Thoracic aorta (tissue), 2 donors: ENCODE data around the gene DZANK1. TPM values are rescaled to one million over a fixed set of nuclear protein-coding genes. Genes with fewer than 3 reads are reported as not detected.
"Not testable (repeated sequence)": the region's sequence is repeated elsewhere in the genome, so short reads cannot be mapped to it uniquely, and the experiment has no call there.

Experiments
- ATAC-seq: fragments of 150-250 bp; one replicate; pipeline ENCODE4 v1.8.0; 2017; ENCODE audit warnings: low read depth; ENCODE audit not compliant: insufficient number of reproducible peaks, low FRiP score
- DNase-seq: peaks from one replicate; pipeline ENCODE4 v3.0.0-alpha.2; 2020; ENCODE audit warnings: low spot score
- H3K27ac ChIP-seq, 2 donors: fragments of 200-600 bp; sonication (generic); 1 replicate in 1 of 2; 2 replicates in 1 of 2; pipeline ENCODE4 v1.5.1; 2016; ENCODE audit warnings: mild to moderate bottlenecking in 2 of 2, moderate library complexity in 2 of 2
- H3K27me3 ChIP-seq: fragments of 200-600 bp; sonication (generic); replicated peaks from 2 replicates; pipeline ENCODE4 v1.6.0; 2016; ENCODE audit warnings: mild to moderate bottlenecking; ENCODE audit not compliant: insufficient read depth
- H3K36me3 ChIP-seq: fragments of 200-600 bp; sonication (generic); one replicate; pipeline ENCODE4 v1.5.1; 2016
- H3K4me1 ChIP-seq, 2 donors: fragments of 200-600 bp; sonication (generic); 1 replicate in 1 of 2; 2 replicates in 1 of 2; pipeline versions ENCODE4 v1.5.1 to v1.6.0; 2016; ENCODE audit warnings: low read depth in 2 of 2, mild to moderate bottlenecking in 1 of 2; ENCODE audit not compliant: control insufficient read depth in 1 of 2
- H3K4me3 ChIP-seq: fragments of 200-600 bp; sonication (generic); 2 replicates; pipeline ENCODE4 v1.5.1; 2016; ENCODE audit warnings: mild to moderate bottlenecking
- H3K9me3 ChIP-seq: fragments of 200-600 bp; sonication (generic); 2 replicates; pipeline ENCODE4 v1.5.1; 2016
- total RNA-seq, 2 donors: library from RNA; depleted of rRNA; stranded (reverse); fragments of >200 nt; gene quantifications; one replicate each; pipeline versions ENCODE4 v1.1.0 to v1.2.3, GENCODE V29; 2016
- TF ChIP-seq, protein P1 (sequence below): fragments of 200-600 bp; sonication (generic); IDR thresholded peaks from one replicate; pipeline ENCODE4 v1.5.1; 2019; ENCODE audit warnings: antibody characterized with exemption

The DZANK1 gene
- total RNA-seq, 2 donors from 2014 or later: 3.2 to 3.7 TPM

DNA sequence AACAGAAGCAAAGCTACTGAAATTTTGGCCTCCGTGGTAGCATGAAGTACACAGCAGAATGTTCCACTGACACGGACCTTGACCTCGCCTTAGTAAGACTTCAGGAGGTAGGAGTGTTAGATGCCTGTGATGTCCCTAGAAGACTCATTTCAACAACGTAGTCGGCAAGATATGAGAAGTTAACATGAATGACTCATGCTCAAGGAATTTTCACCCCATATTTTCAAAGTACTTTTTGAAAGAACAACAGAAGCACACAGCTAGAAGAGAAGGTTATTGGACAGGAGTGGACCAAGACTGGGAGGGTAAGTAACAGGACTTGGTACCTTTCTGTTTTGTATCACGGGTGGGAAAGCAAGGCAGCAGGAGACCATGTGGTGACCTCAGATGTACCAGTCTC lies 78.0 kb downstream of the DZANK1 start:
- no peak for ATAC-seq
- H3K27ac ChIP-seq: no peak overlapping the region

DNA sequence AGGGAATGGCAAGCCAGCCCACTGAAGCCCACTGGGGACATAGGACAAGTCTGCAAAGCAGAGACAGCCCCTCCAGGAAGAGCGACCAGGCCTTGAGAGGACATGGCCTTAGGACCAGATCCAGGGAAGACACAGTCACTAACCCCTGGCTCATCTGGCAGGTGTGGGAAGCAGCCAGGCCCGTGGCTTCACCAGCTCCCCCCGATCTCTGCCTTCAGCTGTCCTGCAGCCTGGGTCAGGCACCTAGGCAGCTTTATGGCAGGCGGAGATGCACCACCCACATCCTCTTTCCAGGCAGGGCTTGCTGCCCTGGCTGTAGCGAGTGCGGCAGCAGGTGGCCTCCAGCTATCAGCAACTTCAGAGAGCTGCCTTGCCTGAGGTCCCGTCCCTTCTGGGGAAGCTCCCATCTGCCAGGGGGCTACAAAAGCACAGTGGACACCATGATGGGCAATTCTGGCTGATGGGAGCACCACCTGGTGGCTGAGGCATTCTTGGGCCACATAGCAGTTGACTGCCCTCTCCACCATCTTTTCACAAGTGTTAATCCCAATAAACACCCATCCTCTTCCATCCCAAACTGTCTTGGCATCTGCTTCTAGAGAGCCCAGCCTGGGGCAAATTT lies 85.8 kb downstream of the DZANK1 start:
- Histone ChIP-seq H3K4me1 (no peaks in the 10 kb centered on the region), H3K27me3 (no peaks in the 10 kb centered on the region), H3K36me3 (no peaks in the 10 kb centered on the region), H3K4me3 (no peak overlapping the region), H3K27ac (no peak overlapping the region), H3K9me3 (no peaks in the 10 kb centered on the region)
- ATAC-seq (no peak), DNase-seq (no peak)
- TF ChIP-seq, protein P1, sequence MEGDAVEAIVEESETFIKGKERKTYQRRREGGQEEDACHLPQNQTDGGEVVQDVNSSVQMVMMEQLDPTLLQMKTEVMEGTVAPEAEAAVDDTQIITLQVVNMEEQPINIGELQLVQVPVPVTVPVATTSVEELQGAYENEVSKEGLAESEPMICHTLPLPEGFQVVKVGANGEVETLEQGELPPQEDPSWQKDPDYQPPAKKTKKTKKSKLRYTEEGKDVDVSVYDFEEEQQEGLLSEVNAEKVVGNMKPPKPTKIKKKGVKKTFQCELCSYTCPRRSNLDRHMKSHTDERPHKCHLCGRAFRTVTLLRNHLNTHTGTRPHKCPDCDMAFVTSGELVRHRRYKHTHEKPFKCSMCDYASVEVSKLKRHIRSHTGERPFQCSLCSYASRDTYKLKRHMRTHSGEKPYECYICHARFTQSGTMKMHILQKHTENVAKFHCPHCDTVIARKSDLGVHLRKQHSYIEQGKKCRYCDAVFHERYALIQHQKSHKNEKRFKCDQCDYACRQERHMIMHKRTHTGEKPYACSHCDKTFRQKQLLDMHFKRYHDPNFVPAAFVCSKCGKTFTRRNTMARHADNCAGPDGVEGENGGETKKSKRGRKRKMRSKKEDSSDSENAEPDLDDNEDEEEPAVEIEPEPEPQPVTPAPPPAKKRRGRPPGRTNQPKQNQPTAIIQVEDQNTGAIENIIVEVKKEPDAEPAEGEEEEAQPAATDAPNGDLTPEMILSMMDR: no peak

More for the DNA sequence above, 78.0 kb downstream of the DZANK1 start:
- Histone ChIP-seq H3K9me3 (no peaks in the 10 kb centered on the region), H3K4me3 (no peak overlapping the region), H3K27me3 (no peaks in the 10 kb centered on the region), H3K36me3 (no peaks in the 10 kb centered on the region), H3K4me1 (no peaks in the 10 kb centered on the region)
- TF ChIP-seq, protein P1: no peak
- no peak for DNase-seq

DNA sequence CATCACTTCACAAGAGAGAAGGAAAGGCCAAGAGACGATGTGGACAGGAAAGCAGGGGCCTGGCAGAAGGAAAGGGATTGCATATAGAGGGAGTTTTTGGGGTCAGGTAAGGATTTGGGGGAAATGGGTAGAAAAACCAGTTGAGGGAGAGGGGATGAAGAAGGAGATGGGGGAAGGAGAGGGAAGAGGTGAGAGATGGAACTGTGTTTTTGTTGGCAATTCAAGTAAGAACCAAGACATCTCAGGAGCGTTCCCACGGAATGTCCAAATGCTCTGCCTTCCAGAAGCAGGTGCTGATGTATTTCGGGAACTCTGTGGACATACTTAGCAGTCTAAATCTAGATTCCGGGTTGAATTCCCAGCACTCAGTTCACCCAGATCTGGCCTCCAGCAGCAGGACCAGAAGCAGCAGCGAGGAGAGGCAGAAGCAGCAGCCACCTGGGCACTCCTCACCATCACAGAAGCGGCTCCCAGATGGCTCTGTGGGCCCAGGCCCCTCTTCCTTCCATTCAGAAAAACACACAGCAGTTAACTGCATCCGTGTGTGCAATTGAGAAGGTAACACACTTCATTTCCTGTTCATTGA lies 88.8 kb downstream of the DZANK1 start:
- DNase-seq (no peak), ATAC-seq (no peak)
- no peaks in the 10 kb centered on the region for H3K36me3 ChIP-seq
- TF ChIP-seq, protein P1: no peak
- no peaks in the 10 kb centered on the region for H3K4me1 ChIP-seq
- H3K27ac ChIP-seq: no peak overlapping the region
- no peak overlapping the region for H3K4me3 ChIP-seq
- no peaks in the 10 kb centered on the region for H3K27me3 ChIP-seq
- H3K9me3 ChIP-seq: no peaks in the 10 kb centered on the region

DNA sequence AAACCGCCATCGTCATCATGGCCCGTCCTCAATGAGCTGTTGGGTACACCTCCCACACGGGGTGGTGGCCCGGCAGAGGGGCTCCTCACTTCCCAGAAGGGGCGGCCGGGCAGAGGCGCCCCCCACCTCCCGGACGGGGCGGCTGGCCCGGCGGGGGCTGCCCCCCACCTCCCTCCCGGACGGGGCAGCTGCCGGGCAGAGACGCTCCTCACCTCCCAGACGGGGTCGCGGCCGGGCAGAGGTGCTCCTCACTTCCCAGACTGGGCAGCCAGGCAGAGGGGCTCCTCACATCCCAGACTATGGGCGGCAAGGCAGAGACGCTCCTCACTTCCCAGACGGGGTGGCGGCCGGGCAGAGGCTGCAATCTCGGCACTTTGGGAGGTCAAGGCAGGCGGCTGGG lies 91.3 kb downstream of the DZANK1 start:
- H3K27ac ChIP-seq, H3K36me3 ChIP-seq, H3K4me3 ChIP-seq, ATAC-seq, DNase-seq, H3K4me1 ChIP-seq, H3K9me3 ChIP-seq, H3K27me3 ChIP-seq: not testable (repeated sequence)

DNA sequence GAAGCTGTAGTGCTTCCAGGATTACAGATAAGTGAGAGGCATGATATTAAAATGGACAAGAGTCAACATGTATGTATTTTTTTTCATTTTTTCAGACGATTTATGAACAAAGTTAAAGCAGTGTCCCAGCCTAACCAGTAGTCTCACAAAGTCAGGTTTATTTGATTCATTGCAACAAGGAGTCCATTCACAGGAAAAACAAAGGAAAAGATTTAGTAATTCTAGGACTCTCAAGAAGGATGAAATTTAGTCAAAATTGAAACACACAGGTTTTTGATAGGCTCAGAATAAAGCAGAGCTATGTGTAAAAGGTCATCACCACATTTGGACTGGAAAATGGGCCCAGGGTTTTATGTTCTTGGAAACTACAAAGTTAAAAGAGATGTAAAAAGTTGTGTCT lies 94.5 kb downstream of the DZANK1 start:
- H3K27me3 ChIP-seq: no peaks in the 10 kb centered on the region
- TF ChIP-seq, protein P1: no peak
- H3K27ac ChIP-seq: no peak overlapping the region
- H3K36me3 ChIP-seq: no peaks in the 10 kb centered on the region
- DNase-seq (no peak), ATAC-seq (no peak)
- H3K4me1 ChIP-seq: no peaks in the 10 kb centered on the region
- H3K4me3 ChIP-seq: no peak overlapping the region
- no peaks in the 10 kb centered on the region for H3K9me3 ChIP-seq

DNA sequence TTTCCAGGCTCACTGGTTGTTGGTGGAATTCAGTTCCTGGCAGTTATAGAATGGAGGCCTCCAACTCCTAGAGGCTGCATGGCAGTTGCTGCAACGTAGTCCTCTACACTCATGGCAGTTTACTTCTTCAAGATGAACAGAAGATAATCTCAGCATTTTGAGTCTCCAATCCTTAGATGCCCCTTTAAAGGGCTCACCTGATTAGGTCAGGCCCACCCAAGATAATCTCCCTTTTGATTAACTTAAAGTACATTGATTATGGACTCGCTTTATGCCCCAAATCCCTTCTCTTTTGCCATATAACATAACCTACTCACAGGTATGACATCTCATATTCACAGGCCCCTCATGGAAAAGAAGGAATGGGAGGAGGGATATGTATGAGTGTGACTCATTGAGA lies 102.1 kb downstream of the DZANK1 start:
- TF ChIP-seq, protein P1: no peak
- H3K27me3 ChIP-seq: no peaks in the 10 kb centered on the region
- H3K4me3 ChIP-seq: no peak overlapping the region
- no peaks in the 10 kb centered on the region for H3K4me1 ChIP-seq
- no peak overlapping the region for H3K27ac ChIP-seq
- no peak for ATAC-seq
- no peaks in the 10 kb centered on the region for H3K36me3 ChIP-seq
- DNase-seq: no peak
- no peaks in the 10 kb centered on the region for H3K9me3 ChIP-seq
